Pons (tissue), 1 donor: ENCODE results near the gene MROH7.

ENCODE experiments used
- DNase-seq: peaks from one replicate; pipeline ENCODE4 v3.0.0-alpha.2; 2016; ENCODE audit warnings: low spot score

MROH7 gene

DNA sequence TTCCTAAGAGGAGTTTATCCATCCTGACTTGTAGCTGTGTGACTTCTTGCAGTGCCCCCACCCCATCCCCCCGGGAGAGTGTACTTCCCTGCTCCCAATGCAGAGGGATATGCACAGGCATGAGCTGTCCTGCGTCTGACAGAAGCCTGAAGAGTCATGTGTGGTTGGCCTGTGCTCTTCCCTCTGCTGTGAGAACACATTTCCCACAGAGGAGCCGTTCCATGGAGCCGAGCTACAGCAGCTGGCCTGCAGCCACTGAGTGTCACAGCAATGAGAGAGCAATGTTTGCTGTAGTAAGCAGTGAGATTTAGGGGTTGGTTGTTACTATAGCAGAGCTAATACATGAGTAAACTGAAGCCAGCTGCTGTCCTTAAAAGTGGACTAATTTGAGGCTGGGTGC lies 100.7 kb downstream of the MROH7 start:
- DNase-seq = no peak

DNA sequence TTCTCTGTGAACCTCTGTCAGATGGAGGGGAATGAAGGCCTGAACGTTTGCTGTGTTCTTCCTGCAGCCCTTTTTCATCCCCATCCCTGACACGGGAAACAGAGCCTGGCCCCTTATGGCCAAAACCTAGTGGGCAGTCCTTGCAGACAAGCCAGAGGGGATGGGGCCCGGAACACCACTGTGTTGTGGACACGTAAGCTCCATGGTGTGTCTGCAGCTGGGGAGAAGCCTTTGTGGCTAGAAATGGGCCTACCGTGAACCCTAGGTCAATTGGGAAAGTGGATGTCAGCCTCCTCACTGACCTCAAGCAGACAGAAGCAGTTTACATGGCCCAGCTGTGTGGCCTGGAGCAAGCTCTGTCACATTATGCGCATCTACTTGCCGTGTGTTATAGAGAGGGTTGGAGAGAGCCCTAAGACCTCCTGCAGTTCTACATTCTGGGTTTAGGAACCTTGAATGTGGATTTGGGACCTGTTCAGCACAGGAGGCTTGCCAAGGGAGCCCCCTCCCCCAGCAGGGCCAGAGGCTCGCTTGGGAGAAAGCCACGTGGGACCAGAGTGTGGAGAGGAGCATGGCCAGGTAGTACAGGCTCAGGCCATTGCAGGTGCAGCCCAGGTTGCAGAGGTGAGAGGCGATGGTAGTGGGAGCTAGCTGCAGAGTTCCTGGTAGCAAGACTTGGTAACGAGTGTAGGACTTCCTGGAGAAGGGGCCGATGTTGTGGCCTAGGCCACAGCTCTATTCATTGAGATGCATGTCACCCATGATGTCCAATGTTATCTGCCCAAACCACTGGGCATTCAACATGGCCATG lies 102.0 kb downstream of the MROH7 start:
- no peak for DNase-seq

DNA sequence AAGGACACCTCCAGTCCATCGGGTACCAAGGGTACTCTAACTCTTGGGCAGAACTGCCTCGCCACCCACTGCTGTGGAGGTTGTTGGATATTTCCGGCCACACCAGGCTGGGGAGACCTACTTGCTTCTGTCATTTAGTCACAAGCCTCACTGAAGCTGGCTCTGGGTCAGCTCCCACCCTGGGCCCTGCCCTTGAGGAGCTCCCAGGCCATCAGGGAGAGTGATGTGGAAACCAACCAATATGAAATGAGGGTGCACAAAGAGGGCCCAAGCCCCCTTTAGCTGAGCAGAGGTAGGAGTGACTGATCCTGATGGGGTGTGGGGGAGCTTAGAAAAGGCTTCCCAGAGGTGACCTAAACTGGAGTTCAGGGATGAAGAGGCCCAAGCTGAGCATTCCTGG lies 103.1 kb downstream of the MROH7 start:
- DNase-seq = no peak

DNA sequence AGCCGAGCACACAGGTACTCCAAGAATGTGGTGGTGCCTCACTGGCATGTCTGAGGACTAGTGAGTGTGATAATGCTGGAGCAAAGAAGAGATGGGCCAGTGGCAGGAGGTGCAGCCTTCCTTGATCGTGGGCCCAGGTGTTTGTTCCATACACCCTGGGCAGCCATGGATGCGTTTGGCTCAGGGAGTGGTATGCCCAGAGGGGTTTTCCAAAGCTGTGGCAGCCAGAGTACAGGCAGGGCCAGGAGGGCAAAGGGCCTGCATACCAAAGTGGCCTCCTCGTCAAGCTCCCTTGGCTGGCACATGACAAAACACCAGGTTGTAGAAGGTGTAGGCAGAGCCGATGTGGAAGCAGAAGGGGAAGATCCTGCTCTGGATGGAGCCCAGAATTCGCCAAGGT lies 103.7 kb downstream of the MROH7 start:
- DNase-seq = no peak

DNA sequence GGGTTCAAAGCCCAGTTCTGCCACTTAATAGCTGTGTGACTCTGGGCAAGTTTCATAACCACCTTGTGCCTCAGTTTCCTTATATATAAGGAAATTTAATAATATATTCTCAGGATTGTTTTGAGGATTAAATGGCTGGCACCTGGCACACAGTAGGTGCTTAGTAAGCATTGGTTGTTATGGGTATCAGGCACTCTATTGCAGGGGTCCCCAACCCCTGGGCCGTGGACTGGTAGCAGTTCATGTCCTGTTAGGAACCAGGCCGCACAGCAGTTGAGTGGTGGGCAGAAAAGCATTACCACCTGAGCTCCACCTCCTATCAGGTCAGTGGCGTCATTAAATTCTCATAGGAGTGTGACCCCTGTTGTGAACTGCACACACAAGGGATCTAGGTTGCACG lies 104.3 kb downstream of the MROH7 start:
- no peak for DNase-seq

DNA sequence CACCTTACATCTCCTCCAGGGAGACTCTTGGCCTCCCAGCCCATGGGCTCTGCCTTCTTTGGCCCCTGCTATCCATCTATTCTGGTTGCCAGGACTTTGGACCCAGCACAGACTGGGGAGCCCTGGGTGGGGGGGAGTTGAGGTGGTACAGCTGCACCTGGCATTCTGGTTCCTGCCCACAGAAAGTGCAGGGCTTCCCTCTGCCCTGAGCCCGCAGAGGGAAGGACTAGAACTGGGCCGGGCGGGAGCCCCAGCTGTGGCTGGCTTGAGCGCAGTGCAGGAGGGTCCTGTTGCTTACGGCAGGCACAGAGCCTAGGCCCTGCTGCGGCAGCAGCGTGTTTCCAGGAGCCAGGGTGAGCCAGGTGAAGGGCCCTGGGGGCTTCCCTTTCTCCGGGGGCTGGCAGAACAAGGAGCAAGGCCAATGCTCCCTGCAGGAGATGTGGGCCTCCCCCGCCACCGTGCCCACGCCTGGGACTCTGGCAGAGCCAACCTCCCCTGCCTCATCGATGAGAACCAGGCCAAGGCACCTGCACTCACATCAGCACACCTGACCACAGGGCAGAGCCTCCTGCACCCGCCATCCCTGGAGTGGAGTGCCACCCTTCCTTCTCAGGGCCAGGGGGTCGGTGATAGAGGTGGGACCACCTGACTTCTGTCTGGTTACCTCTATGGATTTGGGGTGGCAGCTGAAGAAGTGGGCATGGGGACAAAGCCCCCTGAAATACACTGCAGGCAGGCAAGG lies 106.7 kb downstream of the MROH7 start:
- DNase-seq = no peak

DNA sequence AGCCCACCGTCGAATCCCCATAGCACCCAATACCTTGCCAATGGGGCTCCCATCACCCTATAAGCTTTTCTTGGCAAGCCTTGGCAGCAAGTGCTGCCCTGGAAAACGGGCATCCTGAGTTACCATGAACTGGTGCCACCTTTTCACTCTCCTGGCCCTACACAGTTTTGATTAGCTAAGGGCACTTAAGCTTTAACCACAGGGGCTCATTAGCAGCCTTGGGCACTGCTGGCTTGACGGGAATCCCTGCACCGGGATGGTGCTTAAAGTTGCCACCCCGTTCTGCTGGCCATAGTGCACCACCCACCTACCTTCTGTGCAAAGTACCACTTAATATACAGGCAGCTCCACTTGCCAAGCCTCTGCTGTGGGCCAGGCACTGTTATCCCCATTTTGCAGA lies 109.0 kb downstream of the MROH7 start:
- no peak for DNase-seq

DNA sequence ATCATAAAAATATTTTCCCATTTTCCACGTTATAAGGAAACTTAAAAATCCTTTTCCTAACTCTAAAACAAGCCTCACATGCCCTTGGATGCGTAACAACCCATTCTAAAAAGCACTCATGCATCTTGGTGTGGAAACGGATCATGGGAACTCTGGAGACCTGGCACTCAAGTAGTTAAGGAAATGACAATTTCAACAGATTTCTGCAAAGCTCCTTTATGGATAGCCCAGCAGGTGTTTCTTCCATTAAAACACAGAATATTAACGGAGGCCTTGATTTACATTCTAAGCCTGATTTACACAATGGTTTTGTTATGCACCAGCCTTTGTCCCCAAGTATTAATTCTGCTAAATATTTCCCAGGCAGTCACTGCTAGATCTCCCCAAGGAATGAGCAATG lies 109.8 kb downstream of the MROH7 start:
- DNase-seq = no peak

DNA sequence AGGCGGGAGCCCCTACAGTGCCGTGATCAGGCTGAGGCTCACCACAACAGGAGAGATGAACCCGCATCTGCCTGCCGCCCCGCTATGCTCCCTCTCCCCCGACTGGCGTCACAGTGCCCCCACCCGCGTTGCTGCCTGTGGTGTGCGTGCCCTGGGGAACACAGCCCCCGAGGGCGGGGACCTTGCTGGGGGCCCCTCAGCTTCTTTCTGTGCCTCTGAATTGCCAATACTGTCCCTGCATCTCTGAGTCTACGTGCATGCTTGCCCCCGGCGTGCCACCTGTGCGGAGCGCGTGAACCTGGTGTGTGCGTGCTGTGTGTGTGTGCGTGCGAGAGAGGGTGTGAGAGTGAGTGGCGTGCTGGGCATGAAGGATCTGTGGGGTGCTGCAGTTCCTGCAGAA lies 112.5 kb downstream of the MROH7 start:
- DNase-seq = no peak

DNA sequence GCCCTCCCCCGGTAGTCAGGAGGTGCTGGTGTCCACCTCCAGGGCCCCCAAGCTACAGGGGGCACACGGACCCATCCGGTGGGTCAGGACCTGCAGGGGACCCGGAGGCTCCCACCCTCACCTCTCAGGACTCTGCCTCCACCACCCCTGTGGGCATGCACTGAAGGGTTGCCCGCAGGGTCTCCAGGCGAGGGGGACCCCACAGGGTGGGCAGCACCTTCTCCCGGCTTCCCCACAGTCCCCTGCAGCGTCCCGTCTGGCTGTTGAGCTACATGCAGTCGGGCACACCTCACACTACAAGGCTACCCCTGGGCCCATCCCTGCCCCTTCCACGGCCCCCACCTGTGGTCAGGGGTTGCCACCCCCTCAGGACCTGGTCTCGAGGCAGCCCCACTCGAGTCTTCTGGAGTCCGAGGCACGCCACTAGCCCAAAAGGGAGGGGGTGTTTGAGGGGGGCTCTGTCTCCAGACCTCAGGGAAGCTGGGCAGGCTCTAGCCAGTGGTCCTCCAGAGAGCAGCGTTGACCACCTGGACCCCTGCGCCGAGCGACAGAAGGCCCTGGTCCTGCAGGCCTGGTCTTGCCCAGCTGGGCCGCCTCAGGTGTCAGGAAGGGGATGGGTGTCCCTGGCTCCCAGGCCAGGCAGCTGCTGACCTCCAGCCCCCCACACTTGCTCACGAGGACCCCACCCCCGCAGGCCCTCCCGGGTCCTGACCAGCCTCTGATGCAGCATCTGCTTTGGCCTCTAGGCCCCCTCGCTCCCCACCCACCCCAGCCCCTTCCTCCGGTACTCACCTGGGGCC lies 113.1 kb downstream of the MROH7 start:
- DNase-seq = no peak

DNA sequence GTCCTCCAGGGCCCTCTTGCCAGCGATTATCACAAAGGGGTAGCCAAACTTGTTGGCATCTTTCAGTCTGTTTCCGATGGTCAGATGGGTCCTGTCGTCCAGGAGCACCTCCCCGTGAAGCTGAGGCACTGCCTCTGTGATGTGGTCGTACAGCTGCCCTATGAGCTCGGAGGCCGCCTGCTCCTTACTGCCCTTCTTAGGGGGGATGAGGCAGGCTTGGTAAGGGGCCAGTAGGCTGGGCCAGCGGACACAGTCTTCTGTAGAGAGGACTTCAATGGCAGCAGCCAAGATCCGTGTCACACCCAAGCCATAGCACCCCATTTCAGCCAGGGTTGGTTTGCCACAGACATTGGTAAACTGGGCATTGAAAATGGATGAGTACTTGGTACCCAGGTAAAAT lies 116.2 kb downstream of the MROH7 start:
- no peak for DNase-seq

DNA sequence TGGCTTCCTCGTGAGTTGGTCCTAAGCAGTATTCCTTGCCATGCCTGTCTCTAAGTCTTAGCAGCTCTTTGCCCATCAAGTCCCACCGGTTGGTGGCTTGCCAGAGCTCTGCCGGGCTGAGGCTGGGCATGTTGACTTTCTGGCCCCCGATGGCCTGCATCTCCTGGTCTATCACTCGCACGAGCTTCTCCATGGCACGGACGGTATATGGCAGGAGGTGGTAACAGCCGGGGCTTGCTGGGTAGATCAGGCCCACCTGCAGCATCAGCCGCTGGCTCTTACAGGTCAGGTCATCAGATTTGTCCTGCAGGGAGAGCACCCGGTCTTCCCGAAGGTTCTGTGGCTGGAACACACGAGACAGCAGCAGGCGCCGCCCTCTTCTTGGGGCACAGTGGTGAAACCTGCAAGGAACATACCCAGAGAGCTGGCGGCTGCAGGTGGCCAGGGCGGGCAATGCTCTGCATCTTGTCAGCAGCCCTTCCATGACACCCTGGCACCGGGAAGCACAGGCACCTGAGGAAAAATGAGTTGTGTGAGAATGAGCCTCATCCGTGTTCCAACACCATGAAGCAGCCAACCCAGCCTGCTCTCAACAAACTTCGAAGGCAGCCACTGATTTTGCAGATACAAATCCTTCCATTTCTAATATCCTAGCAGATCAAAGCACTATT lies 117.2 kb downstream of the MROH7 start:
- no peak for DNase-seq
